Measurements from ENCODE around the gene PARP12. TPM values are rescaled to one million over a fixed set of nuclear protein-coding genes. Genes with fewer than 3 reads are reported as not detected.

The PARP12 gene
- total RNA-seq, 4 donors from 2014 or later, result 37.4 to 46.9 (median 38.9) TPM

DNA sequence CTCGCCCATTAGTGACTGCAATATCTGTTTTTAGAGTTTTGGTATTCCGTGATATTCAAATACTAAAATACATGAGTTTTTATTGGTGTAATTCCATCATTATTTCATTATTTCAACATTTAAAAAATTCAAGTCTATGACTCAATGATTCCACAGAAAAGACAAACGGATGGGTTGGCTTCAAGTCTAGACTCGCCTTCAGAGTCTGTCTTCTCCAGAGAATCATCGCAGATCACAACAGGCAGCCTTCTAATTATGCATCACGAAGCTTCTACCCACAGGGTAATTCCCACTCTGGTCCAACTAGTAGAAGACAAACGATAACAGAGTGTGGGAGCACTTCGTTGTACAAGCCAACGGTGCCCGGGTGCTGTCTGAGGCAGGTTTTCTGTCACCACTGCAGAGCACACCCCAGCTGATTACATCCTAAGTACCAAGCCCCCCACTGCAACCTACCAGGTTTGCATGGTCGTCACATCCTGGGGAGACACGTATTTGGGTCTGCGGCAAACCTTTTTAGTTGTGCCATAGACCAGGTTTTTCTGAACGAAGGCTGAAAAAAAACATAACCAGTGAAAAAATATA is 28.9 kb downstream of the PARP12 start:
- Histone ChIP-seq H3K36me3 (peaks cover 14 to 15% of the 10 kb centered on the region in 2 donors), H3K9me3 (no peaks in the 10 kb centered on the region), H3K27ac (no peak overlapping the region), H3K4me1 (no peaks in the 10 kb centered on the region), H3K27me3 (no peaks in the 10 kb centered on the region), H3K4me3 (replicated peaks in 1 of 3) (no peak overlapping the region)
- no peak for DNase-seq
- TF ChIP-seq CTCF (IDR thresholded peaks at IDR 0.05), result no peak
- no peak for TF ChIP-seq POLR2A (IDR thresholded peaks at IDR 0.05)
- WGBS, 2 donors, result 94 to 97% methylated on average over 14 of the region's 14 CpGs
- intact Hi-C loops (cut with DNase I), result no loop called here

DNA sequence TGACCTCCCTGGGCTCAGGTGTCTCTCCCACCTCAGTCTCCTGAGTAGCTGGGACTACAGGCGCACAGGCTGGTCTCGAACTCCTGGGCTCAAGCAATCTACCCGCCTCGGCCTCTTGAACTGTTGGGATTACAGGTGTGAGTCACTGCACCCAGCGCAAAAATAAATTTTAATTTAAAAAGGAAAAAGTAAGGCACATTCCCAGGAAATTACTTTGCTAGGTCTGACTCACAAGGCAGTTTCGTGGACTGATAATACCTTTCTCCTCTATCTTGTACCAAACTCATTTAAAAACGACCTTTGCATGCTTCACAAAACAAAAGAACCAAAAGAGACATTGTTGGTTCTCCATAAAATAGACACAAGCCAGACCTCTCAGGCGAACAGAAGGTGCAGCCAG is 29.7 kb downstream of the PARP12 start:
- Histone ChIP-seq H3K4me3 (replicated peaks in 1 of 3) (no peak overlapping the region), H3K27me3 (no peaks in the 10 kb centered on the region), H3K9me3 (no peaks in the 10 kb centered on the region), H3K4me1 (no peaks in the 10 kb centered on the region), H3K36me3 (peaks cover 12 to 14% of the 10 kb centered on the region in 2 donors), H3K27ac (no peak overlapping the region)
- TF ChIP-seq CTCF (IDR thresholded peaks at IDR 0.05), result no peak
- no peak for TF ChIP-seq POLR2A (IDR thresholded peaks at IDR 0.05)
- DNase-seq, result no peak
- WGBS, 2 donors, result 92% methylated on average over 8 of the region's 8 CpGs
- intact Hi-C loops (cut with DNase I), result no loop called here

DNA sequence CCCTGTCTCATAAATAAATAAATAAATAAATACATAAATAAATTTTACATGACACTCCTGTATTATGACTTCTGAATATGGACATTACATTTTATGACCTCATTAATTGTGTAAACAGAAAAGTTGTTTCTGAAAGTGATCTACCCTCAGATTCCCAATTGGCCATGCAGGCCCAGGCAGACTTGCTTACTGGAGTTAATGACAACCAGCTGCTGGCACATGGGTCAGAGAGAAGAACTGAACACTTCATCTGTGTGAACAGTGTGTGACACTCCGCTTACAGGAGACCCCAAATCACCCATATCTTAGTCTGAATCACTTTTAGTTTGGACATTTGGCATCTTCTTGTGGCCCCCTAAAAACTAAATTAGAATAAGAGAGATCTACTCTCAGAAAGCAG is 31.4 kb downstream of the PARP12 start:
- H3K27me3 ChIP-seq, result no peaks in the 10 kb centered on the region
- H3K4me3 ChIP-seq (replicated peaks in 1 of 3), result no peak overlapping the region
- peaks cover 15 to 17% of the 10 kb centered on the region in 2 donors for H3K36me3 ChIP-seq
- no peaks in the 10 kb centered on the region for H3K9me3 ChIP-seq
- no peaks in the 10 kb centered on the region for H3K4me1 ChIP-seq
- intact Hi-C loops (cut with DNase I), result no loop called here
- no peak for DNase-seq
- TF ChIP-seq CTCF (IDR thresholded peaks at IDR 0.05) (no peak), POLR2A (IDR thresholded peaks at IDR 0.05) (no peak)
- 94 to 96% methylated on average over 1 of the region's 1 CpG for WGBS, 2 donors
- no peak overlapping the region for H3K27ac ChIP-seq

- TF ChIP-seq CTCF (IDR thresholded peaks at IDR 0.05), result no peak
- no peak for TF ChIP-seq POLR2A (IDR thresholded peaks at IDR 0.05)
- H3K9me3 ChIP-seq, result no peaks in the 10 kb centered on the region
- no peak for DNase-seq
- peaks cover 22 to 34% of the 10 kb centered on the region in 2 donors for H3K36me3 ChIP-seq
- no peak overlapping the region for H3K4me3 ChIP-seq (replicated peaks in 1 of 3)
- WGBS, 2 donors, result 92 to 97% methylated on average over 1 of the region's 1 CpG
- no peaks in the 10 kb centered on the region for H3K4me1 ChIP-seq
- H3K27ac ChIP-seq, result no peak overlapping the region
- intact Hi-C loops (cut with DNase I), result no loop called here
- H3K27me3 ChIP-seq, result no peaks in the 10 kb centered on the region
These were observed 33.7 kb downstream of the PARP12 start for GRCh38 chr7:140029072-140029471.

DNA sequence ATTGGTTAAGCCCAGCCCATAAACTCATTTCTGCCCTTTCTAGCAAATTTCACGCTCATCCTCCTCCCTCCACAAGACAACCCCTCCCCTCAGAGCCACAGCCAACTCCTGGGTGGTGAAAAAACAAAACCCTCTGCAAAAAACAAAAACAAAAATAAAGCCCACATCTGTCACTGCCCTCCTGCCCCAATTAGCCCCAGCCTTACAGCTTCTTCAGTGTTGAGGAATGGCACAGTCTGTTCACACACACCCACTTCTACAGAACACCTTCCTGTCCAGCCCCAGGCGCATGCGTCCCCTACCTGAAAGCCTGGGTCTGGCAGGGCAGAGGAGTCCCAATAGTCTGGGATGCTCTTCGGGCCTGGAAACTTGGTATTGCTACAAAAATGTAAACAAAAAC is 34.4 kb downstream of the PARP12 start:
- no peak overlapping the region for H3K27ac ChIP-seq
- H3K9me3 ChIP-seq, result no peaks in the 10 kb centered on the region
- WGBS, 2 donors, result 94 to 99% methylated on average over 4 of the region's 4 CpGs
- no peak overlapping the region for H3K4me3 ChIP-seq (replicated peaks in 1 of 3)
- no peaks in the 10 kb centered on the region for H3K27me3 ChIP-seq
- TF ChIP-seq POLR2A (IDR thresholded peaks at IDR 0.05), result no peak
- TF ChIP-seq CTCF (IDR thresholded peaks at IDR 0.05), result no peak
- no peaks in the 10 kb centered on the region for H3K4me1 ChIP-seq
- H3K36me3 ChIP-seq, result peaks cover 17 to 39% of the 10 kb centered on the region in 2 donors
- intact Hi-C loops (cut with DNase I), result no loop called here
- DNase-seq, result no peak

All from thyroid gland (tissue), 4 donors.